HL-60/S4 treated with phorbol 12-myristate 13-acetate at 8.2 ng/mL for 4 days and 3 days (cell line): Measurements from ENCODE around the gene GOLGA3.
"Not testable (repeated sequence)": the region's sequence is repeated elsewhere in the genome, so short reads cannot be mapped to it uniquely, and the experiment has no call there.

Source experiments
- in situ Hi-C: fragments of 300-500 bp; cut with MboI; formaldehyde crosslinking; loops from 2 replicates; pipeline ENCODE4 v1.15.0; 2022; ENCODE audit warnings: low sequenced_read_pairs

Gene GOLGA3, protein sequence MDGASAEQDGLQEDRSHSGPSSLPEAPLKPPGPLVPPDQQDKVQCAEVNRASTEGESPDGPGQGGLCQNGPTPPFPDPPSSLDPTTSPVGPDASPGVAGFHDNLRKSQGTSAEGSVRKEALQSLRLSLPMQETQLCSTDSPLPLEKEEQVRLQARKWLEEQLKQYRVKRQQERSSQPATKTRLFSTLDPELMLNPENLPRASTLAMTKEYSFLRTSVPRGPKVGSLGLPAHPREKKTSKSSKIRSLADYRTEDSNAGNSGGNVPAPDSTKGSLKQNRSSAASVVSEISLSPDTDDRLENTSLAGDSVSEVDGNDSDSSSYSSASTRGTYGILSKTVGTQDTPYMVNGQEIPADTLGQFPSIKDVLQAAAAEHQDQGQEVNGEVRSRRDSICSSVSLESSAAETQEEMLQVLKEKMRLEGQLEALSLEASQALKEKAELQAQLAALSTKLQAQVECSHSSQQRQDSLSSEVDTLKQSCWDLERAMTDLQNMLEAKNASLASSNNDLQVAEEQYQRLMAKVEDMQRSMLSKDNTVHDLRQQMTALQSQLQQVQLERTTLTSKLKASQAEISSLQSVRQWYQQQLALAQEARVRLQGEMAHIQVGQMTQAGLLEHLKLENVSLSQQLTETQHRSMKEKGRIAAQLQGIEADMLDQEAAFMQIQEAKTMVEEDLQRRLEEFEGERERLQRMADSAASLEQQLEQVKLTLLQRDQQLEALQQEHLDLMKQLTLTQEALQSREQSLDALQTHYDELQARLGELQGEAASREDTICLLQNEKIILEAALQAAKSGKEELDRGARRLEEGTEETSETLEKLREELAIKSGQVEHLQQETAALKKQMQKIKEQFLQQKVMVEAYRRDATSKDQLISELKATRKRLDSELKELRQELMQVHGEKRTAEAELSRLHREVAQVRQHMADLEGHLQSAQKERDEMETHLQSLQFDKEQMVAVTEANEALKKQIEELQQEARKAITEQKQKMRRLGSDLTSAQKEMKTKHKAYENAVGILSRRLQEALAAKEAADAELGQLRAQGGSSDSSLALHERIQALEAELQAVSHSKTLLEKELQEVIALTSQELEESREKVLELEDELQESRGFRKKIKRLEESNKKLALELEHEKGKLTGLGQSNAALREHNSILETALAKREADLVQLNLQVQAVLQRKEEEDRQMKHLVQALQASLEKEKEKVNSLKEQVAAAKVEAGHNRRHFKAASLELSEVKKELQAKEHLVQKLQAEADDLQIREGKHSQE (N-terminal part only)

DNA sequence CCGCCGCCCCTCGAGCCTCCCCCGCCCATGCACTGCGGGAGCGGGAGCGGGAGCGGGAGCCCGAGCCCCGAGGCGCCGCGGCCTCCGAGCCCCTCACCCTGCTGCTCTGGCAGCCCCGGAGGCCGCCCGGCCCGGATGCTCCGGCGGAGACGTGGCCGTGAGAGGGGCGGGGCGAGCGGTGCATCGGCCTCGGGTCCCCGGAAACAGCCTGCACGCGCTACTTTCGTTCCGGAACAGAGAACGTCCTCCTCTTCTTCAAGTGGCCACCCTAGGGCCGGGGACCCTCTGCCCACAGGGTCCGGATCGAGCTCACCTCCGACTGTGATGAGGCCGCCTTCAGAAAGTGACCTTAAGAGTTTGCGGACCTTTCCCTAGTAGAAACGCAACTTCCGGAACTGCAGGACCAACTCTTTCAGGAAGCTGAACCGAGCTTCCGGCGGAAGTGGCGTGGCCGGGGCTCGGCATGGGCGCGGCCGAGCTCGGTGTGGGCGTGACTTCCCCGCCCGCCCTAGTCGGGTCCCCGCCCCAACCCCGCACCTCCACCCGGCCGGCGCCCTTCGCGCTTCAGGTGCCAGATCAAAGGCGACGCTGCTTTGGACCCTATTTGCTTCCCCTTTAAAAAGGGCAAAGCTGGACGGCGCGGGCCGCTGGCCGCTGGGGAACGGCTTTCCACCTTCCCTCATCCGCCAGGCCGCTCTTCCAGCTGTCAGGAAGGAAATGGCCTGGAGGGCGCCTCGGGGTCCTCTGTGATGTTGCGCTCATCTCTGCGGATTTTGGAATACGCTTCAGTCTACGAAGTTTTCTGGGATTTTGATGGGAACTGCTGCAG, at the start of gene GOLGA3:
Gene GOLGA3 (minus strand): TSS at position 164 of the 829 bp plus-strand sequence. CDS start 6,741 bp downstream, outside the sequence.
- in situ Hi-C loops = no loop called here

DNA sequence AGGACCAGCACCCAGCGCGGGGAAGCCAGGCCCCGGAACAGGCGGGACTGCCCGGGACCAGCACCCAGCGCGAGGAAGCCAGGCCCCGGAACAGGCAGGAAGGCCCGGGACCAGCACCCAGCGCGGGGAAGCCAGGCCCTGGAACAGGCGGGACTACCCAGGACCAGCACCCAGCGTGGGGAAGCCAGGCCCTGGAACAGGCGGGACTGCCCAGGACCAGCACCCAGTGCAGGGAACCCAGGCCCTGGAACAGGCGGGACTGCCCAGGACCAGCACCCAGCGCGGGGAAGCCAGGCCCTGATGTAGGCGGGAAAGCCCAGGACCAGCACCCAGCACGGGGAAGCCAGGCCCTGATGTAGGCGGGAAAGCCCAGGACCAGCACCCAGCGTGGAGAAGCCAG, 46.0 kb upstream of the GOLGA3 start:
- in situ Hi-C loops = not testable (repeated sequence)

DNA sequence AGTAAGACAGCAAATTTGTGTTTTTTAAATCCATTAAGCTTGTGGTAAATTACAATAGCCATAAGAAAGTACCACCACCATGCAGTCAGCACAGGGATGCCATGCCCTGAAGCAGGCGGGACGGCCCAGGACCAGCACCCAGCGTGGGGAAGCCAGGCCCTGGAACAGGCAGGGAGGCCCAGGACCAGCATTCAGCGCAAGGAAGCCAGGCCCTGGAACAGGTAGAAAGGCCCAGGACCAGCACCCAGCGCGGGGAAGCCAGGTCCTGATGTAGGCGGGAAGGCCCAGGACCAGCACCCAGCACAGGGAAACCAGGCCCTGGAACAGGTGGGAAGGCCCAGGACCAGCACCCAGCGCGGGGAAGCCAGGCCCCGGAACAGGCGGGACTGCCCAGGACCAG, 45.5 kb upstream of the GOLGA3 start:
- in situ Hi-C loops = no loop called here

DNA sequence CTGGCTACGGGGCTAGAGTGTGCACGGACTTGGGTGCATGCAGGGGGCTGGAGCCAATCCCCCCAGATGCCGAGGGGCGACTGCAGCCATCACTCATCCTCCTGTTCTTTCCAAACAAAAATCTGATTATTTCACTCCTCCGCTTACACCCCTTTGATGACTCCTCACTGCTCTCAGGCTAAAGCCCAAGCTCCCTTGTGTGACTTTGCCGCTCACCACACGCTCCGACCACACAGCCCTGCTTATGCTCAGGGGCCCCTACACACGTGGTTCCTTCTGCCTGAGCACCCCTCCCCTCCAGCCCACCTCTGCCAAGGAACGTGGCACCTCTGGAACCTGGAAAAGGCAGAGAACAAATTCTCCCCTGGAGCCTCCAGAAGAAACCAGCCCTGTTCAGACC, 45.1 kb upstream of the GOLGA3 start:
- in situ Hi-C loops = no loop called here

DNA sequence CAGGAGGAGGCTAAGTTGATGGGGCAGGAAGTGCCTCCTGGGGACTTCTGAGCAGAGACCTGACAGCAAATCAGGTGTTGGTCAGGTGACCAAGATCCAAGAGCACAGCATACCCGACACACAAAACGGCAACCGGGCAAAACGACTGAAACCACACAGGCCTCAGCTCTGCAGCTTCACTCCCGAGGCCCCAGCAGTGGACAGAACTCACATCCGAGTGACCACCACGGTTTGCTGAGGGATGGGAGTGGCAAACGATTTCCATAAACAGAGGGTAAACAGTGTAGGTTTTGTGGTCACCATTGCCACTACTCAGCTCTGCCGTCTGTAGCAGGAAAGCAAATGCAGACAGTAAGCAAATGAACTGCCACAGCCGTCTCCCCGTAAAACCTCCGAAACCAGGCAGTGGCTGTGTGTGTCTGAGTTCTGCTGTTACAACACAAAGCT, 44.3 kb upstream of the GOLGA3 start:
- in situ Hi-C loops = no loop called here

DNA sequence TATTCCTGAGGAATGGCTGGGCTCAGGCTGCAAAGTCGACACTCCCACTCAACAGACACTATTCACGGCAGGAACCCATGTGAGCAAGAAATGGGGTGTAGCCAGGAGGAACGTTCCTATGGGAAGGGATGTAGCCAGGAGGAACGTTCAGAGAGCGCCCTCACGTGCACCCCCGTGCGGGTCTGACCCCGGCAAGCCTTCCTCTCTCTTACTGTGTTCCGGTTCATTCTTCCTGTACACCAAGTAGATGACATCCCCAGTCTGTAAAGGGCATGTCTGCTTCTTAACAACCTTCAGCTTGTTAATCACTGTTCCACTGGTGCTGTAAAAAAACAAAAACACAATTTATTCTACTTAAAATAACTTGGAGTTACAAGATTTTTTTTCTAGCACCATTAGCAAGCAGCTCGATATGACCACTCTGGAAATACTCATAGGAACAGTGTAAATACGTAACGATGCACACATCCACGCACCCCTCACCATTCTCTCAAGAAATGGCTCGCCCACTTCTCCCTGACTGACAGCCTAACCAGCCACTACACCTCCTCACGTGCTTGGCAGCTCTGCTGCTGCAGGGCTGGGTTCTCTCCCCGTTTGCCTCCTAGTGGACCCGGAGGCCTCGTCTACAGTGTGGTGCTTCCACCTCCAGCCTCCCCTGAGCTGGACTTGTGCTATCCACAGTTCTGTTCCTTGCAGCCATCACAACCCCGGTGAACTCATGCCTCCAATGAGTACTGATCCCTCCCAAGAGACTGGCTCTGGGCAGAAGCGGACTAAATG, 43.6 kb upstream of the GOLGA3 start:
- in situ Hi-C loops = no loop called here

DNA sequence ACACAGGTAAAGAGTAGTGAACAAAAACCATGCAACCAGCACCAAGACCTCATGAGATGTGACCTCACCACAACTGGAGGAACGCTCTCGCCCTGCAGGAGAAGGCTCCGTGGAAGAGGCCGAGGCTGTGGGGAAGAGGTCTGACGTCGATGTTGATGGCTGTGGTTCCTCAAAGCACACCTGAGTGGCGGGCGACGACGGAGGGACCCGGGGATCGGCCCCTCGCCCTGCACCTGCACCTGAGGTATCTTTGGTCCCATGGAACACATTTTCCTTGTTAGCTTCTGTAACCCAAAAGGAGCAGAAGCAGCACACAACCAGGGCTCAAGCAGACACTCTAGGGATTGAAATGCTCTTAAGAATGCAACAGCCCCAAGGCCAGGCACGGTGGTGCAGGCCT, 40.9 kb upstream of the GOLGA3 start:
- in situ Hi-C loops = no loop called here

DNA sequence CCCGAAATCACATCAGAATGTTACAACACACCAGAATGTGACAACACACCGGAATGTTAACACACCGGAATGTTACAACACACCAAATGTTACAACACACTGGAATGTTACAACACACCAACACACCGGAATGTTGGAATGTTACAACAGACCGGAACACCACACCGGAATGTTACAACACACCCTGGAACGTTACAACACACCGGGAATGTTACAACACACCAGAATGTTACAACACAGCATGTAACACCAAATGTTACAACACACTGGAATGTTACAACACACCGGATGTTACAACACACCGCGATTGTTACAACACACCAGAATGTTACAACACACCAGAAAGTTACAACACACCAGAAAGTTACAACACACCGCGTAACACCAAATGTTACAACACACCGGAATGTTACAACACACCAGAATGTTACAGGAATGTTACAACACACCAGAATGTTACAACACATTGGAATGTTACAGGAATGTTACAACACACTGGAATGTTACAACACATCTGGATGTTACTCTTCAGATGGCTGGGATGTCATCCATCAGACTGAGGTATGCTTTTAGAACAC, 37.7 kb upstream of the GOLGA3 start:
- in situ Hi-C loops = no loop called here

DNA sequence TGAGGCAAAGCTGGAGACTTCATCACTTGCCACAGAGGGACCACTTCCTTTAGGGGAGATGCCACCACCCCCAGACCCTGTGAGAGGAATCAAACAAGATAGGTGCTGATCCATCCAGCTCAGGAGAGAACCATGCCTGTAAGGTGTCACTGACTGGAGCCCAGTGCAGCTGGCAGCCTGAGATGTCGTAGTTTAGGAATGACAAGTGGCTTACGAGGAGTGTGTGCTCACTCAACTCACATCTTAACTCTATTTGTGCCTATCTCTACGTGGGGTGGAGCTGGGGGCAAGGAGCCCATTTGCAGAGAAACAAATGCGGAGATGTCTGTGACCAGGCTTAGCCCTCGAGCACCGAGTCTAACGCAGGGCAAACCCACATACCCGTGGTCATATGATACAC, 32.9 kb upstream of the GOLGA3 start:
- in situ Hi-C loops = no loop called here

DNA sequence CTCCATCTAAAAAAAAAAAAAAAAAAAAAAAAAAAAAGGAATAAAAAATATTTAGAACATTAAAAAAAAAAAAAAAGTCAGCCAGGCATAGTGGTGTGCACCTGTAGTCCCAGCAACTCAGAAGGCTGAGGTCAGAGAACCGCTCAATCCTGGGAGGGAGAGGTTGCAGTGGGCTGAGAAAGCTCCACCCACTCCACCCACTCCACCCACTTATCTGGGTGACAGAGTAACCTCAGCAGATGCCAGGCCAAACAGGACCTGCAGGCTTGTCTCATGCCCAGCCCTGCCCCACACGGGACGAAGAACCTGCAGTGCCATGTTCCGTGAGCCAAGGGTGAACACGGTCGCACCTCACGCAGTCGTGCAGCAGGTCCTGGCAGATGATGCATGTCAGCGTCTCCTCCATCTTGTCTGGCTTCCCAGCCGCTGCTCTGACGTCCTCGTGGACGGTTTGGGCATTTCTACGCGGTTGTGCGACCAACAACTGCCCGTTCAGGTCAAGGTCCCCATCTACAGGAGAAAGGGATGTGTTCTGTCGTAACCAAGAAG, 30.1 kb upstream of the GOLGA3 start:
- in situ Hi-C loops = no loop called here

DNA sequence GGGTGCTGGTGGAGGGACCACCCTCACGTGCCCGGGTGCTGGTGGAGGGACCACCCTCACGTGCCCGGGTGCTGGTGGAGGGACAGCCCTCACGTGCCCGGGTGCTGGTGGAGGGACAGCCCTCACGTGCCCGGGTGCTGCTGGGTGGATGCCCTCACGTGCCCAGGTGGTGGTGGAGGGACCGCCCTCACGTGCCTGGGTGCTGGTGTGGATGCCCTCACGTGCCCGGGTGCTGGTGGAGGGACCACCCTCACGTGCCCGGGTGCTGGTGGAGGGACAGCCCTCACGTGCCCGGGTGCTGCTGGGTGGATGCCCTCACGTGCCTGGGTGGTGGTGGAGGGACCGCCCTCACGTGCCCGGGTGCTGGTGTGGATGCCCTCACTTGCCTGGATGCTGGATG, 28.4 kb upstream of the GOLGA3 start:
- in situ Hi-C loops = not testable (repeated sequence)

DNA sequence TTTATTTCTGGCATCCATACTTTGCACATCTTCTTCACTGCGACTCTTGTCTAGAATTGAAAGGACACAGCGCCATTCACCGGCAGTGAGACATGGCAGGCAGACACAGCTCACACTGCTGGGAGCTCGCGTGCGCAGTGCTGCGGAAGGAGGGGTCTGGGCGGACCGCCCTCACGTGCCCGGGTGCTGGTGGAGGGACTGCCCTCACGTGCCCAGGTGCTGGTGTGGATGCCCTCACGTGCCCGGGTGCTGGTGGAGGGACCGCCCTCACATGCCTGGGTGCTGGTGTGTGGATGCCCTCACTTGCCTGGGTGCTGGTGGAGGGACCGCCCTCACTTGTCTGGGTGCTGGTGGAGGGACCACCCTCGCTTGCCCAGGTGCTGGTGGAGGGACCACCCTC, 27.9 kb upstream of the GOLGA3 start:
- in situ Hi-C loops = no loop called here

DNA sequence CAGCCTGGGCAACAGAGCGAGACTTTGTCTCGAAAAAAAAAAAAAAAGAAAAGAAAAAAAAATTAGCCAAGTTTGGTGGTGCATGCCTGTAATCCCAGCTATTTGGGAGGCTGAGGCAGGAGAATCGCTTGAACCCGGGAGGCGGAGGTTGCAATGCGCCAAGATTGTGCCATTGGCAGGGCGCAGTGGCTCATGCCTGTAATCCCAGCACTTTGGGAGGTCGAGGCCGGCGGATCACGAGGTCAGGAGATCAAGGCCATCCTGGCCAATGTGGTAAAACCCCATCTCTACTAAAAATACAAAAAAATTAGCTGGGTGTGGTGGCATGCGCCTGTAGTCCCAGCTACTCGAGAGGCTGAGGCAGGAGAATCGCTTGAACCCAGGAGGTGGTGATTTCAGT, 26.5 kb upstream of the GOLGA3 start:
- in situ Hi-C loops = not testable (repeated sequence)

DNA sequence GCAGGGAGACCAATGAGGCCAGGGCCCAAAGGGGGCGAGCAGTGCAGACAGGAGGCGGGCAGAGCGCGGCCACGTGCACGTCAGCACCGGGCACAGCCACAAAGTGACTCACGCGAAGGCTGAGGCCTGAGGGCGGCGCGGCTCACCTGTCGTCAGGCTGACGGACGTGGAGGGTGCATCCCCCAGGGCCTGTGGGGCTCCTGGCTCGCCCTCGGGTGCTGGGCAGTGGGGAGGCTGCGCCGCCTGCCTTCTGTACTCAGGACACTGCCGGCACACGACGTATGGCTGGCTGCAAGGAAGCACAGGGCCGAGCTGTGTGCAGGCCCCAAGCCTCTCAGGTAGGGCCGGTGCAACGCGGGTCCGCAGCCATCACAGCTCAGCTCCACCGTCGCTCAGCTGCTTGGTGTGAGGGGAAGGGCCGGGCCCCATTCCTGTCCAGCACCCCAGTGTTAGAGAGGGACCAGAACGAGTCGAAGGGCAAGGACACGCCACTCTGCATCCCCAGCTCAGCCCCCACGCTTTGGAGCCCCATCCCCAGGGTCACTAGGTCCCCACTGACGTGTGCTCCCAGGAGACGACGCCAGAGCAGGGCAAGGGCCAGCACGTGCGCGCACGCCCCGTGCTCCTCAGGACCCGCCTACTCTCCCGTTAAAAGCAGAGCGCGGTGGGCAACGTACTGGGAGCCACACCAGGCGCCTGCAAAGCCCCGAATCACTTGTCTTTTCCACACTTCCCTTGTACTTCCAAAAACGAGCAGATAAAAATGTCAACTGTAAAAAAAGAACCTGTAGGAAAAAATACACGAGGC, 24.8 kb upstream of the GOLGA3 start:
- in situ Hi-C loops = no loop called here

DNA sequence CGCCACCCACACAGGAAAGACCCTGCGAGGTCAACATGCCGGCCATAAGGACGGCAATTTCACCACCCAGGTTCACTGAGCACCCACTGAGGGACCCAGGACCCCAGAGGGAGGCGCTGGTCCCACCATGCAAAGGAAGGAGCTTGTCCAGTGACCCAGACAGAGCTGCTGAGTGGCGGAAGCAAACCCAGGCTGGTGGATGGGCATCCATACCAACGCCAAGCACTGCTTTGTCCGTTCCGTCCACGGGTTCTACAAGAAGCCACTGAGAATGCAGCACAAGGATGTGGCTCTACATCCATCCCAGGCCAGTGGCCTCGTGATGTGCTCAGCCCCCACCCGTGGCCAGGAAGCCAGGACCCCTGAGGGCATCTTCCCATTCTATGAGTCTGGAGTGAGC, 23.8 kb upstream of the GOLGA3 start:
- in situ Hi-C loops = no loop called here

DNA sequence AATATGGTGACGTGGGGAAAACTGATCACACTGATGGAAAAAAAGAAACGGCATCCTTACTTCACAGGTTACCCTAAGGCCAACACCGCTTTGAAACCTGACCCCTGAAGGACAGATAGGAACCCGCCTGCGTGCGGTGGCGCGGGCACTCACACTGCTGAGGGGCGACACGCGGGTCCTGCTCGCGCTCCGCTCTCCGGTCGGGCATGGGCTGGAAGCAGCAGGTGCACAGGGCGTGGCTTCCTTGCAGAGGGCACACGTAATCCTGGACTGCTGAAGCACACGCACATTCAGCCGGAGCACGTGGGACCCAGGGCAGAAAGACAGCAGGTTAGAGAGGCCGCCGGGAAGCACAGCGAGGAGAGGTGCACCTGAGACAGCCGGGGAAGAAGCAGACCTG, 22.8 kb upstream of the GOLGA3 start:
- in situ Hi-C loops = no loop called here

DNA sequence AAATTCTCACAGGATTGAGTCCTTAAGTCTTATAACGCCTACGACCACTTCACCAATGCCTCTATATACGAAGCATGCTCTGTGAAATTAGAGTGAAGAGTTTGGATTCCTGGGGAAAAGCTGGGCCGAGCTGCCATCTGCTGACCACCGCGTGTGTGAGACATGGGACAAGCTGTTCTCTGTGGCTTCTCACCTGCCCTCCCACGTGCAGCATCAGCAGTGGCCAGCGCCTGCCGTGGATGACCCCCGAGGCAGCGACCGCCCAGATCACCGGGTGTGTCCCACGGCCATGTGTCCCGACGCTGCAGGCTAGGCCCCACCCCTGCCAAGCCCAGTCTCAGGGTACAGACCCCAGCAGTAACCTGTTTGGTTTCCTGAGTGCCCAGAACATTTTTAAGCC, 21.6 kb upstream of the GOLGA3 start:
- in situ Hi-C loops = no loop called here

DNA sequence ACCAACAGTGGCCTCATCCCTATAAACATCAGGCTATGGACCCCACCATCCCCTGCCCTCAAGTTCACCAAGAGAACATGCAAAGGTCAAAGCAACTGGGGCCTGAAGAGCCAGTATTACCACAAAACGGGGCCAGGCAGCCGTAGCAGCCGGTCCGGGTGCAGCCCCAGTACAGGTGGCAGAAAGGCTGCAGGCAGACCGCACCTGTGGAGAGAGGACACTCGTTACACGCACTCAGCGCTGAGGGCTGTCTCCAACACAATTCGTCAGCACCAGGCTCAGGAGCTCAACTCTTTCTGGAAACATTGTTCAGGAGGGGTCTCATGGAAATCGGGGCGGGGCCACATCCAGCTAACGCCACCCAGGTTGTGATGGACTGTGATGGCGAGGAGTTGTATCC, 19.9 kb upstream of the GOLGA3 start:
- in situ Hi-C loops = no loop called here
